GM12864 (cell line): ENCODE data around the gene ZNF487.
A peak's percentile ranks its signal among the peaks of the same experiment; 100 is the strongest.

Experiments
- DNase-seq: peaks from one replicate; pipeline ENCODE4 v3.0.0-alpha.2; 2011; ENCODE audit warnings: low read depth
- H3K4me3 ChIP-seq: 2 replicates; pipeline ENCODE4 v1.5.1; 2011; ENCODE audit warnings: mild to moderate bottlenecking, low read depth, low read length, control low read depth
- CTCF ChIP-seq: IDR thresholded peaks from 2 replicates; pipeline ENCODE4 v1.5.1; 2011; ENCODE audit warnings: low read depth, mild to moderate bottlenecking, moderate library complexity, low read length, control low read depth, inconsistent platforms; ENCODE audit errors: missing control alignments

Gene ZNF487

GRCh38 chr10:43407148-43407575 lies 29.7 kb upstream of the ZNF487 start:
- no peak for TF ChIP-seq CTCF
- no peak for DNase-seq
- H3K4me3 ChIP-seq, result peak overlapping the region; percentile 96

GRCh38 chr10:43407576-43408330 lies 29.2 kb upstream of the ZNF487 start:
- H3K4me3 ChIP-seq, result peak overlapping the region; percentile 96
- TF ChIP-seq CTCF, result peak; percentile 43
- peak; percentile 81 for DNase-seq

GRCh38 chr10:43408331-43408709 lies 28.6 kb upstream of the ZNF487 start:
- DNase-seq, result no peak
- TF ChIP-seq CTCF, result no peak
- peak overlapping the region; percentile 96 for H3K4me3 ChIP-seq

- peak within 1 kb of the TSS; percentile 96 for H3K4me3 ChIP-seq
- no peak for TF ChIP-seq CTCF
- peak; percentile 77 for DNase-seq
These were observed 28.1 kb upstream of the ZNF487 start, which contains the start of gene HNRNPF for GRCh38 chr10:43408710-43409384. TSS of gene HNRNPF (minus strand) at chr10:43409186. CDS start at chr10:43387884, 21,302 bp downstream.

GRCh38 chr10:43409385-43410109 lies 27.4 kb upstream of the ZNF487 start:
- TF ChIP-seq CTCF, result no peak
- H3K4me3 ChIP-seq, result peak overlapping the region; percentile 96
- DNase-seq, result no peak

GRCh38 chr10:43410345-43410744 lies 26.6 kb upstream of the ZNF487 start:
- DNase-seq, result no peak
- no peak for TF ChIP-seq CTCF
- peak overlapping the region; percentile 96; the same call in 1 of the 2 replicates for H3K4me3 ChIP-seq
